HEK293 (cell line): ENCODE data around the gene RAVER2.
A peak's percentile ranks its signal among the peaks of the same experiment; 100 is the strongest.
"Not testable (repeated sequence)": the region's sequence is repeated elsewhere in the genome, so short reads cannot be mapped to it uniquely, and the experiment has no call there.

Experiments
- CTCF ChIA-PET: fragments of 350-600 bp; formaldehyde crosslinking; extraction: SDS; loops from one replicate; lab custom pipeline; 2021; ENCODE audit warnings: antibody characterized with exemption; lab: Yijun Ruan, JAX
- POLR2A ChIA-PET: fragments of 300-600 bp; formaldehyde crosslinking; extraction: SDS; loops from one replicate; lab custom pipeline; 2020; ENCODE audit warnings: antibody characterized with exemption, inconsistent platforms; lab: Yijun Ruan, JAX
- H3K27ac ChIP-seq: fragments of 200-500 bp; sonication (Bioruptor generic); 2 replicates; pipeline ENCODE4 v1.5.1; 2014; ENCODE audit warnings: low read depth, low read length, control low read depth, inconsistent platforms; ENCODE audit errors: extremely low read depth
- H3K36me3 ChIP-seq, 2 experiments: fragments of 200-500 bp in 1 of 2; sonication (Bioruptor generic) in 1 of 2; 1 replicate in 1 of 2; 2 replicates in 1 of 2; pipeline ENCODE4 v1.5.1; 2014 to 2017; ENCODE audit warnings: inconsistent platforms in 2 of 2, low read length in 2 of 2; ENCODE audit not compliant: control insufficient read depth in 2 of 2, insufficient read depth in 1 of 2
- H3K4me1 ChIP-seq: fragments of 200-500 bp; sonication (Bioruptor generic); 2 replicates; pipeline ENCODE4 v1.5.1; 2014; ENCODE audit warnings: mild to moderate bottlenecking, low read length, inconsistent platforms; ENCODE audit not compliant: control insufficient read depth, insufficient read depth
- H3K4me3 ChIP-seq: 2 replicates; pipeline ENCODE4 v1.5.1; 2011; ENCODE audit warnings: low read depth, mild to moderate bottlenecking, control low read depth, low read length, moderate library complexity
- H3K9me3 ChIP-seq: fragments of 200-500 bp; sonication (Bioruptor generic); 2 replicates; pipeline ENCODE4 v1.5.1; 2014; ENCODE audit warnings: low read depth, low read length, inconsistent platforms; ENCODE audit not compliant: control insufficient read depth, insufficient read depth
- EGR2 ChIP-seq: fragments of 450-650 bp; formaldehyde crosslinking; IDR thresholded peaks from 2 replicates; pipeline ENCODE4 v1.5.1; 2016; ENCODE audit warnings: low read depth, missing biosample characterization, missing genetic modification characterization
- HOXA7 ChIP-seq: sonication (generic); formaldehyde crosslinking; IDR thresholded peaks from 2 replicates; pipeline ENCODE4 v1.8.1; 2022; ENCODE audit warnings: missing genetic modification reagents, borderline replicate concordance
- KLF9 ChIP-seq: fragments of 450-650 bp; formaldehyde crosslinking; IDR thresholded peaks from 2 replicates; pipeline ENCODE4 v1.5.1; 2016; ENCODE audit warnings: missing biosample characterization, missing genetic modification characterization, low read depth
- OSR2 ChIP-seq: fragments of 450-650 bp; formaldehyde crosslinking; IDR thresholded peaks from 2 replicates; pipeline ENCODE4 v1.5.1; 2016; ENCODE audit warnings: missing biosample characterization, missing genetic modification characterization
- SCRT1 ChIP-seq: fragments of 450-650 bp; formaldehyde crosslinking; IDR thresholded peaks from 2 replicates; pipeline ENCODE4 v1.5.1; 2016; ENCODE audit warnings: missing biosample characterization, missing genetic modification characterization, borderline replicate concordance
- ZBTB10 ChIP-seq: fragments of 450-650 bp; formaldehyde crosslinking; IDR thresholded peaks from 2 replicates; pipeline ENCODE4 v1.5.1; 2016; ENCODE audit warnings: missing biosample characterization, missing genetic modification characterization
- ZBTB11 ChIP-seq: fragments of 450-650 bp; formaldehyde crosslinking; conservative IDR thresholded peaks from 2 replicates; pipeline ENCODE4 v1.5.1; 2016; ENCODE audit warnings: low read depth, missing biosample characterization, missing genetic modification characterization
- ZBTB17 ChIP-seq: fragments of 450-650 bp; formaldehyde crosslinking; IDR thresholded peaks from 2 replicates; pipeline ENCODE4 v1.5.1; 2016; ENCODE audit warnings: missing biosample characterization, missing genetic modification characterization
- ZFHX2 ChIP-seq: fragments of 450-650 bp; formaldehyde crosslinking; conservative IDR thresholded peaks from 2 replicates; pipeline ENCODE4 v1.5.1; 2016; ENCODE audit warnings: missing biosample characterization, missing genetic modification characterization
- ZNF146 ChIP-seq: fragments of 450-650 bp; formaldehyde crosslinking; IDR thresholded peaks from 2 replicates; pipeline ENCODE4 v1.5.1; 2016; ENCODE audit warnings: missing biosample characterization, missing genetic modification characterization
- ZNF148 ChIP-seq: fragments of 450-650 bp; formaldehyde crosslinking; IDR thresholded peaks from 2 replicates; pipeline ENCODE4 v1.5.0; 2017; ENCODE audit warnings: missing biosample characterization, missing genetic modification characterization, borderline replicate concordance
- ZNF248 ChIP-seq: fragments of 450-650 bp; formaldehyde crosslinking; IDR thresholded peaks from 2 replicates; pipeline ENCODE4 v1.5.1; 2017; ENCODE audit warnings: missing biosample characterization, missing genetic modification characterization
- ZNF324 ChIP-seq: fragments of 450-650 bp; formaldehyde crosslinking; IDR thresholded peaks from 2 replicates; pipeline ENCODE4 v1.5.1; 2016; ENCODE audit warnings: missing biosample characterization, missing genetic modification characterization
- ZNF350 ChIP-seq: fragments of 450-650 bp; formaldehyde crosslinking; IDR thresholded peaks from 2 replicates; pipeline ENCODE4 v1.5.0; 2017; ENCODE audit warnings: missing biosample characterization, mild to moderate bottlenecking, missing genetic modification characterization
- ZNF416 ChIP-seq: fragments of 450-650 bp; formaldehyde crosslinking; IDR thresholded peaks from 2 replicates; pipeline ENCODE4 v1.5.1; 2016; ENCODE audit warnings: missing biosample characterization, missing genetic modification characterization
- ZNF513 ChIP-seq: fragments of 450-650 bp; IDR thresholded peaks from 2 replicates; pipeline ENCODE4 v1.5.1; 2018; ENCODE audit warnings: missing biosample characterization, missing genetic modification characterization
- ZNF843 ChIP-seq: fragments of 450-650 bp; formaldehyde crosslinking; IDR thresholded peaks from 2 replicates; pipeline ENCODE4 v1.5.1; 2016; ENCODE audit warnings: missing biosample characterization, missing genetic modification characterization
- ZSCAN16 ChIP-seq: fragments of 450-650 bp; formaldehyde crosslinking; IDR thresholded peaks from 2 replicates; pipeline ENCODE4 v1.5.1; 2016; ENCODE audit warnings: missing biosample characterization, missing genetic modification characterization

The RAVER2 gene

GRCh38 chr1:64701886-64702285 is 43.0 kb upstream of the RAVER2 start (continued):
- TF ChIP-seq ZBTB10 (no peak), HOXA7 (CRISPR knock-in tag) (no peak), ZSCAN16 (tag by site-specific recombination) (no peak)

GRCh38 chr1:64702670-64703069 is 42.2 kb upstream of the RAVER2 start:
- CTCF ChIA-PET, H3K4me3 ChIP-seq, POLR2A ChIA-PET, H3K36me3 ChIP-seq, H3K9me3 ChIP-seq, H3K27ac ChIP-seq, H3K4me1 ChIP-seq: not testable (repeated sequence)
- TF ChIP-seq ZNF146 (tag by site-specific recombination) = peak; percentile 71

- H3K4me3 ChIP-seq = no peak overlapping the region
- H3K27ac ChIP-seq = no peak overlapping the region
- no peak for TF ChIP-seq ZBTB17 (tag by site-specific recombination)
- TF ChIP-seq ZNF148 (tag by site-specific recombination) = no peak
- TF ChIP-seq ZNF324 (tag by site-specific recombination) = no peak
- TF ChIP-seq ZNF416 (tag by site-specific recombination) = no peak
- TF ChIP-seq ZNF248 (tag by site-specific recombination) = no peak
- TF ChIP-seq ZNF843 (tag by site-specific recombination) = no peak
- no peak for TF ChIP-seq KLF9
- no peak for TF ChIP-seq OSR2 (tag by site-specific recombination)
- no peak for TF ChIP-seq EGR2
- TF ChIP-seq ZBTB11 (tag by site-specific recombination) = no peak
- TF ChIP-seq ZNF350 (tag by site-specific recombination) = no peak
- TF ChIP-seq SCRT1 (tag by site-specific recombination) = no peak
- no peak for TF ChIP-seq ZNF513 (tag by site-specific recombination)
- TF ChIP-seq ZFHX2 (tag by site-specific recombination) = no peak
- no peaks in the 10 kb centered on the region for H3K4me1 ChIP-seq
- ChIA-PET POLR2A (no interaction called here), CTCF (interaction anchor here (0.6 to 0.7 kb wide), 3 partner anchors 25 to 380 kb away, joined by 3 read pairs; no protein-coding TSS in a partner anchor)
- no peaks in the 10 kb centered on the region for H3K9me3 ChIP-seq
- no peaks in the 10 kb centered on the region for H3K36me3 ChIP-seq
These were observed 41.3 kb upstream of the RAVER2 start for GRCh38 chr1:64703600-64703999.
